Heart left ventricle (tissue), 13 donors: Measurements from ENCODE around the gene LIPF.

ENCODE experiments used
- CTCF ChIP-seq, 12 donors: fragments of 200-600 bp; sonication (generic) in 4 of 12; IDR thresholded peaks; one replicate each; pipeline versions ENCODE4 v1.5.0 to v1.8.0; 2018 to 2022; ENCODE audit warnings: antibody characterized with exemption in 12 of 12, mild to moderate bottlenecking in 5 of 12
- POLR2A ChIP-seq, 2 donors: fragments of 450-650 bp; IDR thresholded peaks; one replicate each; pipeline ENCODE4 v1.6.1; 2017; ENCODE audit warnings: antibody characterized with exemption in 2 of 2, mild to moderate bottlenecking in 2 of 2, moderate library complexity in 2 of 2
- donor health status: ischemic (EF 13 %, LVEDD 7.1; RV severe dilation, severe dysfunction).
- donor health status: DM: no; HTN: yes; CAD: no.
- donor health status: DM: no; HTN: no; CAD: no.
- donor health status: ischemic (EF 25% LVEDD 6.9; RV normal size, moderate dysfunction).
- donor health status: ischemic (EF 25% LVEDD 5.7; RV mildly dilated, moderate dysfunction).
- donor health status: ischemic (EF 35%, LVEDD 5.7; RV mildly dilated, moderate dysfunction).
- donor health status: nonischemic (EF 11% LVEDD 7.7; RV severe dilation, severe dysfunction).
- donor health status: DM: yes; HTN: yes; CAD: no.
- donor health status: PGD.
- donor health status: ischemic (EF 29% LVEDD 5.4; RV normal size, mild dysfunction).
- donor health status: nonischemic (EF 23%, LVEDD 6.1; RV moderate dilation, normal function).

- peak; percentile 49 to 78 (median 62) for TF ChIP-seq CTCF (IDR thresholded peaks at IDR 0.05)
- no peak for TF ChIP-seq POLR2A (IDR thresholded peaks at IDR 0.05)
Measured at GRCh38 chr10:88687853-88688467, 23.7 kb downstream of the LIPF start.
